Endodermal cell (in vitro differentiated cells): ENCODE results near the gene DNMBP. TPM values are rescaled to one million over a fixed set of nuclear protein-coding genes. Genes with fewer than 3 reads are reported as not detected.

ENCODE experiments used
- DNase-seq: peaks from one replicate; pipeline ENCODE4 v3.0.0-alpha.2; 2017
- H3K27ac ChIP-seq: 2 replicates; pipeline ENCODE4 v1.5.1; 2013; ENCODE audit warnings: mild to moderate bottlenecking, low read depth, low read length, moderate library complexity
- H3K27me3 ChIP-seq: 2 replicates; pipeline ENCODE4 v1.6.1; 2013; ENCODE audit warnings: mild to moderate bottlenecking, low read length, moderate library complexity; ENCODE audit not compliant: insufficient read depth, control insufficient read depth, poor library complexity, severe bottlenecking
- H3K36me3 ChIP-seq: 2 replicates; pipeline ENCODE4 v1.7.0; 2013; ENCODE audit warnings: mild to moderate bottlenecking, low read length, moderate library complexity; ENCODE audit not compliant: control insufficient read depth, insufficient read depth
- H3K4me1 ChIP-seq: one replicate; pipeline ENCODE4 v1.7.0; 2013; ENCODE audit warnings: low read length; ENCODE audit not compliant: control insufficient read depth, insufficient read depth
- H3K4me3 ChIP-seq: 2 replicates; pipeline ENCODE4 v1.5.1; 2013; ENCODE audit warnings: mild to moderate bottlenecking, low read length, moderate library complexity
- H3K9ac ChIP-seq: 2 replicates; pipeline ENCODE4 v1.6.1; 2013; ENCODE audit warnings: mild to moderate bottlenecking, low read length, moderate library complexity; ENCODE audit not compliant: poor library complexity, severe bottlenecking; ENCODE audit errors: extremely low read depth
- H3K9me3 ChIP-seq: 2 replicates; pipeline ENCODE4 v1.6.1; 2013; ENCODE audit warnings: mild to moderate bottlenecking, low read length, moderate library complexity; ENCODE audit not compliant: control insufficient read depth
- H3K27ac Mint-ChIP-seq: 2 replicates; pipeline ENCODE4 v1.8.0; 2020; ENCODE audit warnings: mixed read lengths
- H3K27me3 Mint-ChIP-seq: 2 replicates; pipeline ENCODE4 v1.8.0; 2021; ENCODE audit warnings: mild to moderate bottlenecking, mixed read lengths; ENCODE audit not compliant: insufficient read depth
- H3K36me3 Mint-ChIP-seq: 2 replicates; pipeline ENCODE4 v1.8.0; 2020; ENCODE audit warnings: low read depth, mixed read lengths
- H3K4me1 Mint-ChIP-seq: 2 replicates; pipeline ENCODE4 v1.8.0; 2020; ENCODE audit warnings: mixed read lengths
- H3K4me3 Mint-ChIP-seq: 2 replicates; pipeline ENCODE4 v1.8.0; 2020; ENCODE audit warnings: mild to moderate bottlenecking, moderate library complexity, mixed read lengths
- H3K9me3 Mint-ChIP-seq: 2 replicates; pipeline ENCODE4 v1.8.0; 2020; ENCODE audit warnings: mild to moderate bottlenecking, mixed read lengths
- WGBS, 2 experiments: methylation state at CpG; one replicate each; pipeline versions ENCODE4 v1.1.5 to v1.1.7; 2013; ENCODE audit warnings: missing lambda C conversion rate in 2 of 2, mixed read lengths in 1 of 2; ENCODE audit not compliant: insufficient coverage in 1 of 2, insufficient read length in 1 of 2; 5-methylcytosine and 5-hydroxymethylcytosine counted together
- total RNA-seq, 2 donors: library from RNA; stranded (reverse); fragmentation: NEBNext Ultra II Directional in 1 of 2; extraction: Animal tissue kit (Norgen Biotek cat#: 25700) in 1 of 2; gene quantifications; 2 replicates in 1 of 2; 3 replicates in 1 of 2; pipeline ENCODE4 v1.2.1, GENCODE V29; 2021
- TF ChIP-seq, protein P1 (sequence below): fragments of 200-600 bp; sonication (generic); conservative IDR thresholded peaks from 2 replicates; pipeline ENCODE4 v1.5.0; 2021; ENCODE audit warnings: antibody characterized with exemption, mild to moderate bottlenecking

DNMBP gene
- total RNA-seq, 2 donors from 2014 or later: 45.4 to 85.4 TPM

GRCh38 chr10:100053686-100054460 is 44.1 kb upstream of the DNMBP start:
- Mint-ChIP-seq H3K4me3 (no peak overlapping the region), H3K36me3 (peaks cover 6% of the 10 kb centered on the region), H3K9me3 (peaks cover 6% of the 10 kb centered on the region), H3K27ac (no peak overlapping the region), H3K27me3 (no peaks in the 10 kb centered on the region), H3K4me1 (peaks cover 10% of the 10 kb centered on the region)
- Histone ChIP-seq H3K4me1 (no peaks in the 10 kb centered on the region), H3K27ac (no peak overlapping the region), H3K36me3 (no peaks in the 10 kb centered on the region), H3K27me3 (no peaks in the 10 kb centered on the region), H3K4me3 (no peak overlapping the region), H3K9ac (no peak overlapping the region), H3K9me3 (peaks cover 13% of the 10 kb centered on the region)
- DNase-seq: peak; percentile 73
- 43 to 57% methylated on average over 5 to 6 of the region's 6 CpGs for WGBS, 2 experiments
- TF ChIP-seq, protein P1, sequence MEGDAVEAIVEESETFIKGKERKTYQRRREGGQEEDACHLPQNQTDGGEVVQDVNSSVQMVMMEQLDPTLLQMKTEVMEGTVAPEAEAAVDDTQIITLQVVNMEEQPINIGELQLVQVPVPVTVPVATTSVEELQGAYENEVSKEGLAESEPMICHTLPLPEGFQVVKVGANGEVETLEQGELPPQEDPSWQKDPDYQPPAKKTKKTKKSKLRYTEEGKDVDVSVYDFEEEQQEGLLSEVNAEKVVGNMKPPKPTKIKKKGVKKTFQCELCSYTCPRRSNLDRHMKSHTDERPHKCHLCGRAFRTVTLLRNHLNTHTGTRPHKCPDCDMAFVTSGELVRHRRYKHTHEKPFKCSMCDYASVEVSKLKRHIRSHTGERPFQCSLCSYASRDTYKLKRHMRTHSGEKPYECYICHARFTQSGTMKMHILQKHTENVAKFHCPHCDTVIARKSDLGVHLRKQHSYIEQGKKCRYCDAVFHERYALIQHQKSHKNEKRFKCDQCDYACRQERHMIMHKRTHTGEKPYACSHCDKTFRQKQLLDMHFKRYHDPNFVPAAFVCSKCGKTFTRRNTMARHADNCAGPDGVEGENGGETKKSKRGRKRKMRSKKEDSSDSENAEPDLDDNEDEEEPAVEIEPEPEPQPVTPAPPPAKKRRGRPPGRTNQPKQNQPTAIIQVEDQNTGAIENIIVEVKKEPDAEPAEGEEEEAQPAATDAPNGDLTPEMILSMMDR: no peak

- no peak overlapping the region for H3K4me3 Mint-ChIP-seq
- peaks cover 16% of the 10 kb centered on the region for H3K4me1 Mint-ChIP-seq
- no peaks in the 10 kb centered on the region for H3K27me3 Mint-ChIP-seq
- Histone ChIP-seq H3K9me3 (no peaks in the 10 kb centered on the region), H3K27me3 (no peaks in the 10 kb centered on the region), H3K27ac (no peak overlapping the region), H3K9ac (no peak overlapping the region), H3K4me3 (no peak overlapping the region), H3K4me1 (no peaks in the 10 kb centered on the region), H3K36me3 (no peaks in the 10 kb centered on the region)
- H3K27ac Mint-ChIP-seq: no peak overlapping the region
- peak; percentile 97 for DNase-seq
- H3K9me3 Mint-ChIP-seq: no peaks in the 10 kb centered on the region
- 37 to 43% methylated on average over 7 of the region's 7 CpGs for WGBS, 2 experiments
- TF ChIP-seq, protein P1: peak; percentile 99
- H3K36me3 Mint-ChIP-seq: no peaks in the 10 kb centered on the region
These were observed 36.3 kb upstream of the DNMBP start for GRCh38 chr10:100046021-100046486.

DNA sequence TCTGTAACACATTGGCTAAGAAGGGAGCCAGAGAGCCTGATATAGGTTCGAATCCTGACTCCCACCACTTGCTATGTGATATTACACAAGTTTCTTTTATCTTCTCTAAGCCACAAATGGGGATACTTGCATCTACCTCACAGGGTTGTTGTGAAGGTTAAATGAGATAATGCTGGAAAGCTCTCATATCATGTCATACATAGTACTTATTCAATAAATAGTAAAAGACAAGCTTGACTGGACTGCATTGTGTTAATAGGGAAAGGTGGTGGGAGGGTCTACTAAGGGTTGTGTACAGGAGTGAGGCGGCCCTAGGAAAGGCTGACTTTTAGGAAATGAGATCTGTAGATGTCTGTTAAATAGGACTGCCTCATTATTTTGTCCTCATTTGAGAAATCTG is 35.8 kb upstream of the DNMBP start:
- TF ChIP-seq, protein P1: no peak
- Histone ChIP-seq H3K9me3 (no peaks in the 10 kb centered on the region), H3K27ac (no peak overlapping the region), H3K9ac (no peak overlapping the region), H3K27me3 (no peaks in the 10 kb centered on the region), H3K36me3 (no peaks in the 10 kb centered on the region), H3K4me3 (no peak overlapping the region), H3K4me1 (no peaks in the 10 kb centered on the region)
- Mint-ChIP-seq H3K9me3 (no peaks in the 10 kb centered on the region), H3K4me1 (peaks cover 16% of the 10 kb centered on the region), H3K36me3 (no peaks in the 10 kb centered on the region), H3K4me3 (no peak overlapping the region), H3K27ac (no peak overlapping the region), H3K27me3 (no peaks in the 10 kb centered on the region)
- DNase-seq: no peak
- 71% methylated on average over 1 to 2 of the region's 2 CpGs for WGBS, 2 experiments
